T-helper 2 cell treated with Interferon-gamma antibody and Interleukin-4, amounts not matched to agents 100 ng/mL and 5 ng/mL, for 36 hours (primary cell): ENCODE measurements around the gene LCNL1. TPM values are rescaled to one million over a fixed set of nuclear protein-coding genes. Genes with fewer than 3 reads are reported as not detected.

ENCODE experiments used
- intact Hi-C: fragments of 100-400 bp; cut with micrococcal nuclease; formaldehyde crosslinking; loops from one replicate; pipeline ENCODE4 v1.15.1; 2023
- total RNA-seq: library from RNA; stranded (reverse); gene quantifications from 2 replicates; pipeline ENCODE4 v1.2.3, GENCODE V29; 2022

LCNL1 gene
- total RNA-seq, 1 donor from 2014 or later = 0.20 TPM

DNA sequence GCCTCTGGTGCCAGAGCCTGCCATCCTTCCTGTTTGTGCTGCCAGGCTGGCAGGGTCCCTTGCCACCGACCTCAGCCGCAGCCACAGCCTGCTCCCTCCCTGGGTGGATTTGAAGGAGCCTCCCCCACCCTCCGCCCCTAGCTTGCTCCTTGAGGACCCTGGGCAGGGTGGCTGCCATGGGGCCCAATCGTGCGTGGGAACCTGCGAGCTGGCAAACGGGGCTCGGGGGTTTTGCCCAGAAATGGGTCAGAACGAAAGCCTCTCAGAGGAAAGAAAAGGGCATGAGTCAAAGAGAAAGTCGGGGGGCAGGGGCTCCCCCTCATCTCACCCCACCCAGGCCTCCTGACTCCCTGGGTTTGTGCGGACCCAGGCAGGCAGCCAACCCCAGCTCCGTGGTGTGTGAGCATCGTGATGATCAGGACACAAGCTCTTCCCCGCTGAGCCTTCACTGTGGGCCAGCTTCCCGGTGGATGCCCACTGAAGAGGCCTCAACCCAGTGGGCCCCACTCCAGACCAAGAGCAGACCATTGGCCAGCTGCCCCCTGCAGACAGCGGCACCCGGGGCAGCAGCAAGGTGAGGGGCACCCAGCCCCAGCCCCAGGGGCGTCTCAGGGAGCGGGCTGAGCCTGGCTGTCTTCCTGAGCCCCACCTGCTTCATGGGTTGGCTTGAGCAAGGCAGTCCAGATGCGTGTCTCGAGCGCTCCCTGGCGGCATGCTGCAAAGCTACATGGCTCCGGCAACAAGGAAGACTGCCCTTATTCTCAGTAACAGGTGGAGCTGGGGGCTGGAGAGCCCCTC, 52.1 kb downstream of the LCNL1 start:
- intact Hi-C loops = loop anchor here (1.0 to 2.0 kb wide), 3 partner anchors 84 to 248 kb away; partner anchors contain the start of gene AJM1

Other genes with a start within 250 kb of the LCNL1 start
- 0.34 TPM in 1 of 2 replicates, not detected in the other for gene LCN10, start 240.1 kb upstream of the LCNL1 start, total RNA-seq
- not detected in 2 replicates for gene LCN6, start 234.5 kb upstream of the LCNL1 start, total RNA-seq
- not detected in 2 replicates for gene LCN8, start 224.8 kb upstream of the LCNL1 start, total RNA-seq
- not detected in 2 replicates for gene LCN15, start 218.5 kb upstream of the LCNL1 start, total RNA-seq
- gene TMEM141, start 191.6 kb upstream of the LCNL1 start, total RNA-seq = 34.7 and 36.9 TPM in 2 replicates
- 0.20 and 0.55 TPM in 2 replicates for gene CCDC183, start 186.7 kb upstream of the LCNL1 start, total RNA-seq
- gene RABL6, start 175.0 kb upstream of the LCNL1 start, total RNA-seq = 115 and 116 TPM in 2 replicates
- 3.9 and 4.0 TPM in 2 replicates for gene AJM1, start 140.5 kb upstream of the LCNL1 start, total RNA-seq
- gene PHPT1, start 133.6 kb upstream of the LCNL1 start, total RNA-seq = 109 and 111 TPM in 2 replicates
- 15.4 and 18.3 TPM in 2 replicates for gene MAMDC4, start 130.6 kb upstream of the LCNL1 start, total RNA-seq
- gene EDF1, start 116.7 kb upstream of the LCNL1 start, total RNA-seq = 308 and 309 TPM in 2 replicates
- 49.0 TPM in 2 replicates for gene TRAF2, start 96.5 kb upstream of the LCNL1 start, total RNA-seq
- 104 and 109 TPM in 2 replicates for gene FBXW5, start 38.3 kb upstream of the LCNL1 start, total RNA-seq
- 2.3 and 4.1 TPM in 2 replicates for gene C8G, start 37.8 kb upstream of the LCNL1 start, total RNA-seq
- gene LCN12, start 30.7 kb upstream of the LCNL1 start, total RNA-seq = 2.3 and 2.8 TPM in 2 replicates
- 6.5 and 6.7 TPM in 2 replicates for gene PTGDS, start 5.5 kb upstream of the LCNL1 start, total RNA-seq
- 71.4 and 74.5 TPM in 2 replicates for gene PAXX, start 9.4 kb downstream of the LCNL1 start, total RNA-seq
- gene CLIC3, start 13.6 kb downstream of the LCNL1 start, total RNA-seq = 0.91 TPM in 2 replicates
- 27.8 and 30.6 TPM in 2 replicates for gene ABCA2, start 45.2 kb downstream of the LCNL1 start, total RNA-seq
- gene FUT7, start 49.1 kb downstream of the LCNL1 start, total RNA-seq = 0.41 and 0.84 TPM in 2 replicates
- gene NPDC1, start 63.2 kb downstream of the LCNL1 start, total RNA-seq = 15.5 and 17.0 TPM in 2 replicates
- gene ENTPD2, start 71.1 kb downstream of the LCNL1 start, total RNA-seq = not detected in 2 replicates
- gene SAPCD2, start 87.6 kb downstream of the LCNL1 start, total RNA-seq = 32.9 TPM in 2 replicates
- gene UAP1L1, start 94.5 kb downstream of the LCNL1 start, total RNA-seq = 14.8 and 15.4 TPM in 2 replicates
- gene MAN1B1, start 104.0 kb downstream of the LCNL1 start, total RNA-seq = 48.7 and 55.1 TPM in 2 replicates
- gene DPP7, start 131.7 kb downstream of the LCNL1 start, total RNA-seq = 221 and 229 TPM in 2 replicates
- gene GRIN1, start 156.2 kb downstream of the LCNL1 start, total RNA-seq = 0.05 TPM in 1 of 2 replicates, not detected in the other
- not detected in 2 replicates for gene LRRC26, start 187.1 kb downstream of the LCNL1 start, total RNA-seq
- not detected in 2 replicates for gene TMEM210, start 189.1 kb downstream of the LCNL1 start, total RNA-seq
- gene ANAPC2, start 205.6 kb downstream of the LCNL1 start, total RNA-seq = 68.8 and 69.6 TPM in 2 replicates
- 86.5 and 88.3 TPM in 2 replicates for gene SSNA1, start 205.7 kb downstream of the LCNL1 start, total RNA-seq
- gene TPRN, start 217.7 kb downstream of the LCNL1 start, total RNA-seq = 9.6 and 10.9 TPM in 2 replicates
- 28.2 and 30.8 TPM in 2 replicates for gene TMEM203, start 222.7 kb downstream of the LCNL1 start, total RNA-seq
- 38.6 and 42.1 TPM in 2 replicates for gene NDOR1, start 222.7 kb downstream of the LCNL1 start, total RNA-seq
- gene RNF208, start 239.2 kb downstream of the LCNL1 start, total RNA-seq = 3.3 and 3.8 TPM in 2 replicates
- 0.23 and 0.27 TPM in 2 replicates for gene CYSRT1, start 242.2 kb downstream of the LCNL1 start, total RNA-seq
- 0.14 TPM in 1 of 2 replicates, not detected in the other for gene RNF224, start 244.5 kb downstream of the LCNL1 start, total RNA-seq
- not detected in 2 replicates for gene SLC34A3, start 247.9 kb downstream of the LCNL1 start, total RNA-seq